ENCODE data around the gene CCL1. TPM values are rescaled to one million over a fixed set of nuclear protein-coding genes. Genes with fewer than 3 reads are reported as not detected.
A peak's percentile ranks its signal among the peaks of the same experiment; 100 is the strongest.
"Not testable (repeated sequence)": the region's sequence is repeated elsewhere in the genome, so short reads cannot be mapped to it uniquely, and the experiment has no call there.

The CCL1 gene
- total RNA-seq, 2 donors from 2014 or later, result not detected

DNA sequence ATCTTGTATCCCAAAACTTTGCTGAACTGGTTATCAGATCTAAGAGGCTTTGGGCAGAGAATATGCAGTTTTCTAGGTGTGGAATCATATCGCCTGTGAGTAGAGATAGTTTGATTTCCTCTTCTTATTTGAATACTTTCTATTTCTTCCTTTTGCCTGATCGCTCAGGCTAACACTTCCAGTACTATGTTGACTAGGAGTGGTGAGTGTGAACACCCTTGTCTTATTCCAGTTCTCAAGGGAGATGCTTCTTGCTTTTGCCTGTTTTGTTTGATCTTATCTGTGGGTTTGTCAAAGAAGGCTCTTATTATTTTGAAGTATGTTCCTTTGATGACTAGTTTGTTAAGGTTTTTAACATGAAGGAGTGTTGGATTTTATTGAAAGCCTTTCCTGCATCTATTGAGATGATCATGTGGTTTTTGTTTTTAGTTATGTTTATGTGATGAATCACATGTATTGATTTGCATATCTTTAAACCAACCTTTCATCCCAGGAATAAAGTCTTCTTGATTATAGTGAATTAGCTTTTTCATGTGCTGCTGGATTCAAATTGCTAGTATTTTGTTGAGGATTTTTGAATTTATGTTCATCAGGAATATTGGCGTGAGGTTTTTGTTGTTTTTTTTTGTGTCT, 23.8 kb downstream of the CCL1 start:
- H3K9ac ChIP-seq (ENCODE audit: low read depth in 2 of 2, low read length in 2 of 2), result no peak overlapping the region
- no peak for TF ChIP-seq CTCF (IDR thresholded peaks at IDR 0.05)
- no peak for DNase-seq
- H3K27me3 ChIP-seq, result no peaks in the 10 kb centered on the region
- intact Hi-C loops (cut with DNase I), result no loop called here
- H3K9me3 ChIP-seq, result no peaks in the 10 kb centered on the region
- H3K27ac ChIP-seq, result no peak overlapping the region
- H3K4me1 ChIP-seq, result no peaks in the 10 kb centered on the region
- H3K4me3 ChIP-seq, result no peak overlapping the region
- no peaks in the 10 kb centered on the region for H3K36me3 ChIP-seq

DNA sequence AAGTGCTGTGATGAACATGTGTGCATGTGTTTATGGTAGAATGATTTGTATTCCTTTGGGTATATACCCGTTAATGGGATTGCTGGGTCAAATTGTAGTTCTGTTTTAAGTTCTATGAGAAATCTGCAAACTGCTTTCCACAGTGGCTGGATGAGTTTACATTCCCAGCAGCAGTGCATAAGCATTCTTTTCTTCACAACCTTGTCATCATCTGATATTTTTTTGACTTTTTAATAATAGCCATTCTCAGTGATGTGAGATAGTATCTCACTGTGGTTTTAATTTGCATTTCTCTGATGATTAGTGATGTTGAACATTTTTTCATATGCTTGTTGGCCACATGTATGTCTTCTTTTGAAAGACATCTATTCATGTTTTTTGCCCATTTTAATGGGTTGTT, 25.3 kb downstream of the CCL1 start:
- Histone ChIP-seq H3K4me1 (no peaks in the 10 kb centered on the region), H3K36me3 (no peaks in the 10 kb centered on the region), H3K9me3 (no peaks in the 10 kb centered on the region), H3K9ac (ENCODE audit: low read depth in 2 of 2, low read length in 2 of 2) (no peak overlapping the region), H3K4me3 (no peak overlapping the region), H3K27me3 (no peaks in the 10 kb centered on the region), H3K27ac (no peak overlapping the region)
- intact Hi-C loops (cut with DNase I), result no loop called here
- no peak for DNase-seq
- TF ChIP-seq CTCF (IDR thresholded peaks at IDR 0.05), result no peak

DNA sequence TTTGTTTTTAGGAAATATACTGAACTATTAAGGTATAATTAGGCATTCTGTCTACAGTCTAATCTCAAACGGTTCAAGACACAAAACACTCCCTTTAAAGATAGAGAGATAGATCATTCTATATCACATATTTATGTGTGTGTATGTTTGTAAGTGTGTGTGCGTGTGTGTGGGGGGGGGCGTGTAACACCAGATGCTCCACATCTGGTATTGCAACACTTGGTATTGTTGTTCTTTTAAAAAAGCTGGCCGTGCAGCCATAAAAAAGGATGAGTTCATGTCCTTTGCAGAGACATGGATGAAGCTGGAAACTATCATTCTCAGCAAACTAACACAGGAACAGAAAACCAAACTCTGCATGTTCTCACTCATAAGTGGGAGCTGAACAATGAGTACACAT, 35.5 kb downstream of the CCL1 start:
- intact Hi-C loops (cut with DNase I); H3K27ac ChIP-seq: not testable (repeated sequence)

GRCh38 chr17:34321964-34322363, 41.1 kb downstream of the CCL1 start:
- Histone ChIP-seq H3K27ac (no peak overlapping the region), H3K9ac (ENCODE audit: low read depth in 2 of 2, low read length in 2 of 2) (no peak overlapping the region), H3K4me1 (no peaks in the 10 kb centered on the region), H3K27me3 (no peaks in the 10 kb centered on the region), H3K36me3 (no peaks in the 10 kb centered on the region), H3K4me3 (no peak overlapping the region), H3K9me3 (no peaks in the 10 kb centered on the region)
- TF ChIP-seq CTCF (IDR thresholded peaks at IDR 0.05), result no peak
- no peak for DNase-seq
- intact Hi-C loops (cut with DNase I), result no loop called here

More for the DNA sequence above, 35.5 kb downstream of the CCL1 start:
- not testable (repeated sequence) for DNase-seq; H3K36me3 ChIP-seq; H3K4me3 ChIP-seq; H3K9ac ChIP-seq (ENCODE audit: low read depth in 2 of 2, low read length in 2 of 2); H3K4me1 ChIP-seq; H3K9me3 ChIP-seq; H3K27me3 ChIP-seq

GRCh38 chr17:34319039-34319483, 44.0 kb downstream of the CCL1 start, which contains the start of gene CCL8:
TSS of gene CCL8 (plus strand) at chr17:34319435. CDS start at chr17:34319502, 67 bp downstream.
- DNase-seq, result no peak
- Histone ChIP-seq H3K4me3 (no peak within 1 kb of the TSS), H3K9me3 (no peaks in the 10 kb centered on the region), H3K4me1 (no peaks in the 10 kb centered on the region), H3K27me3 (no peaks in the 10 kb centered on the region), H3K36me3 (no peaks in the 10 kb centered on the region), H3K27ac (peak within 1 kb of the TSS; percentile 19), H3K9ac (ENCODE audit: low read depth in 2 of 2, low read length in 2 of 2) (peak within 1 kb of the TSS in 1 of 2 donors; percentile 54)
- no peak for TF ChIP-seq CTCF (IDR thresholded peaks at IDR 0.05)
- intact Hi-C loops (cut with DNase I), result no loop called here

- H3K9ac ChIP-seq (ENCODE audit: low read depth in 2 of 2, low read length in 2 of 2), result no peak overlapping the region
- intact Hi-C loops (cut with DNase I), result no loop called here
- H3K36me3 ChIP-seq, result no peaks in the 10 kb centered on the region
- no peak for TF ChIP-seq CTCF (IDR thresholded peaks at IDR 0.05)
- H3K4me1 ChIP-seq, result no peaks in the 10 kb centered on the region
- no peak overlapping the region for H3K27ac ChIP-seq
- H3K4me3 ChIP-seq, result no peak overlapping the region
- H3K9me3 ChIP-seq, result no peaks in the 10 kb centered on the region
- H3K27me3 ChIP-seq, result no peaks in the 10 kb centered on the region
- no peak for DNase-seq
Measured at GRCh38 chr17:34318474-34318873, 44.6 kb downstream of the CCL1 start.

Measured in colonic mucosa (tissue), 4 donors.